ENCODE measurements around the gene ROBO1. TPM values are rescaled to one million over a fixed set of nuclear protein-coding genes. Genes with fewer than 3 reads are reported as not detected.

Gene ROBO1
- total RNA-seq, 1 donor, result 34.2 TPM

DNA sequence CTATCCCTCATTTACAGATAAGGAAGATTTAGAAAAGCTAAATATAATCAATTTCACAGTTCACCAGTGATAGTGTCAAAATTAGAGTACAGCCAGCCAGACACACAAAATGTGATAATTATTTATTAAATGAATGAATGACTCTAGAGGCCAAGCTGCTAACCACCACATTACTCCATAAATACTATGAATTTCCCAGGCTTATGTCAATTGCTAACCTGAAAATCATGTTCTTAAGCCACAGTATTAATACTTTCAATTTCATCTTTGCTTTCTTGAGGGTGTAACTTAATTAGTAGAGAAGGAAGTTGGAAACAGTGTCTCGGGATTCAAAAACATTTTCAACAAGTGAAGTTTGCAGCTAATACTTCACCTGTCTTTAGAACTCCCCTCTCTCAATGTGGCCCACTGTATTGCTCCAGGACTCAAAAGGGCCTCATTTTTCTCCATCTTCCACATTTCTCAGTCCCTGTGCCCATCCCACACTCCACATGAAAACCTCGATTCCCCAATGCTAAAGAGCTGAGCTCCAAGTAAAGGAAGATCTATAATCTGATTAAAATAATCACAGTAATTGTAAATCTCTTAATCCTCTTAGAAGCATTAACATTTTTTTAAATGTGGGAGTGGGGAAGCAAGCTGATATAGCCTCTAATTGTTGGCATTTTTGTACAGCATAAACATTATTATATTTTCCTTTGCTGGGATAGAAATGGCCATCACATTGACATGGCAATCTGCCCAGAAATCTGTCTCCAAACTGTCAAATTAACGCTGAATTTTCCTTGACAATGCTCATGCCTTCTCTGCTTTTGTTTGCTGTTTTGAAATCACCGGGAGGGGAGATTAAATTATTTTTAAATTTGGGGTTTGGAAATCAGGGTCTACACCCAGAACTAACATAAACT, 765.1 kb downstream of the ROBO1 start:
- H3K4me3 ChIP-seq (ENCODE audit: low read depth, low read length), result no peak overlapping the region
- TF ChIP-seq, protein P1, sequence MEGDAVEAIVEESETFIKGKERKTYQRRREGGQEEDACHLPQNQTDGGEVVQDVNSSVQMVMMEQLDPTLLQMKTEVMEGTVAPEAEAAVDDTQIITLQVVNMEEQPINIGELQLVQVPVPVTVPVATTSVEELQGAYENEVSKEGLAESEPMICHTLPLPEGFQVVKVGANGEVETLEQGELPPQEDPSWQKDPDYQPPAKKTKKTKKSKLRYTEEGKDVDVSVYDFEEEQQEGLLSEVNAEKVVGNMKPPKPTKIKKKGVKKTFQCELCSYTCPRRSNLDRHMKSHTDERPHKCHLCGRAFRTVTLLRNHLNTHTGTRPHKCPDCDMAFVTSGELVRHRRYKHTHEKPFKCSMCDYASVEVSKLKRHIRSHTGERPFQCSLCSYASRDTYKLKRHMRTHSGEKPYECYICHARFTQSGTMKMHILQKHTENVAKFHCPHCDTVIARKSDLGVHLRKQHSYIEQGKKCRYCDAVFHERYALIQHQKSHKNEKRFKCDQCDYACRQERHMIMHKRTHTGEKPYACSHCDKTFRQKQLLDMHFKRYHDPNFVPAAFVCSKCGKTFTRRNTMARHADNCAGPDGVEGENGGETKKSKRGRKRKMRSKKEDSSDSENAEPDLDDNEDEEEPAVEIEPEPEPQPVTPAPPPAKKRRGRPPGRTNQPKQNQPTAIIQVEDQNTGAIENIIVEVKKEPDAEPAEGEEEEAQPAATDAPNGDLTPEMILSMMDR (IDR thresholded peaks at IDR 0.05; ENCODE audit: insufficient read depth, low read length), result no peak
- DNase-seq (ENCODE audit: low read depth), result no peak

DNA sequence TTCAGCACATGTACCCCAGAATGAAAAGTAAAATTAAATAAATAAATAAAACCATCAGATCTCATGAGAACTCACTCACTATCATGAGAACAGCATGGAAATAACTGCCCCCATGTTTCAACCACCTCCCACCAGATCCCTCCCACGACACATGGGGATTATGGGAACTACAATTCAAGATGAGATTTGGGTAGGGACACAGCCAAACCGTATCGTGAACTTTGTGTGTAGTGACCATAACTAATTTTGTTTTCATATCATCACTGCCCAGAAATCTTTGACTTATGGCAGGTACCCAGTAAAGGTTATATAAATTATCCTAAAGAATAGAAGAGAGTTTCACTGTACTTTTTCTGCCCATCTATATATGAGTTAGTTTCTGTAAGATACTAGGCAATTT, 766.5 kb downstream of the ROBO1 start:
- TF ChIP-seq, protein P1 (IDR thresholded peaks at IDR 0.05; ENCODE audit: insufficient read depth, low read length), result no peak
- DNase-seq (ENCODE audit: low read depth), result no peak

DNA sequence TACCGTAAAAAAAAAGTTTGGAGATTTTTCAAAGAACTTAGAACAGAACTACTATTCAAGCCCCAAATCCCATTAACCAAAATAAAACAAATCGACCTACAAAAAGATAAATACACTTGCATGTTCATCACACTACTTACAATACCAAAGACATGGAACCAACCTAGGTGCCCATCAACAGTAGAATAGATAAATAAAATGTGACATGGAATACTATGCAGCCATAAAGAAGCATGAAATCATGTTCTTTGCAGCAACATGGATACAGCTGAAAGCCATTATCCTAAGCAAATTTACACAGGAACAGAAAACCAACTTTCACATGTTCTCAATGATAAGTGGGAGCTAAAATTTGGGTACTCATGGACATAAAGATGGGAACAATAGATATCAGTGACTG, 768.7 kb downstream of the ROBO1 start:
- H3K4me3 ChIP-seq (ENCODE audit: low read depth, low read length), result no peak overlapping the region
- TF ChIP-seq, protein P1 (IDR thresholded peaks at IDR 0.05; ENCODE audit: insufficient read depth, low read length), result no peak
- no peak for DNase-seq (ENCODE audit: low read depth)

More for the DNA sequence above, 766.5 kb downstream of the ROBO1 start:
- no peak overlapping the region for H3K4me3 ChIP-seq (ENCODE audit: low read depth, low read length)

DNA sequence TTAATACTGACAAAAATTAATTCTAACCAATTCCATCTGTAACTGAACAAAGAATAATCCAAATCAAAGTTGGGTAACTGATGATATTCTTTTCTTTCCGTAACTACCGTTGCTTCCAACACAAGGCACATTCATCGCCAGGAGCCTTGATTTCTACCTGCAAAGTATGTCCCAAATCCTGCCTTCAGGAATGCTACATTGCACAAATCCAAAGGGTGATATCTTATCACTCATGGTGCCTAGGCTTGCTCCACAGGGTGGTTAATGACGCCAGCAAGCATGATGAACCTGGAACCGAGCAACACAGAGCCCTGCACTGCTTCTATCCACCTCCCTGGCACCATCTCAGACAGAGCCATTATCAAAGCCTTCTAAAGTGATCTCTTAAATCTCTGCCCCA, 772.7 kb downstream of the ROBO1 start:
- no peak overlapping the region for H3K4me3 ChIP-seq (ENCODE audit: low read depth, low read length)
- DNase-seq (ENCODE audit: low read depth), result no peak
- TF ChIP-seq, protein P1 (IDR thresholded peaks at IDR 0.05; ENCODE audit: insufficient read depth, low read length), result no peak

DNA sequence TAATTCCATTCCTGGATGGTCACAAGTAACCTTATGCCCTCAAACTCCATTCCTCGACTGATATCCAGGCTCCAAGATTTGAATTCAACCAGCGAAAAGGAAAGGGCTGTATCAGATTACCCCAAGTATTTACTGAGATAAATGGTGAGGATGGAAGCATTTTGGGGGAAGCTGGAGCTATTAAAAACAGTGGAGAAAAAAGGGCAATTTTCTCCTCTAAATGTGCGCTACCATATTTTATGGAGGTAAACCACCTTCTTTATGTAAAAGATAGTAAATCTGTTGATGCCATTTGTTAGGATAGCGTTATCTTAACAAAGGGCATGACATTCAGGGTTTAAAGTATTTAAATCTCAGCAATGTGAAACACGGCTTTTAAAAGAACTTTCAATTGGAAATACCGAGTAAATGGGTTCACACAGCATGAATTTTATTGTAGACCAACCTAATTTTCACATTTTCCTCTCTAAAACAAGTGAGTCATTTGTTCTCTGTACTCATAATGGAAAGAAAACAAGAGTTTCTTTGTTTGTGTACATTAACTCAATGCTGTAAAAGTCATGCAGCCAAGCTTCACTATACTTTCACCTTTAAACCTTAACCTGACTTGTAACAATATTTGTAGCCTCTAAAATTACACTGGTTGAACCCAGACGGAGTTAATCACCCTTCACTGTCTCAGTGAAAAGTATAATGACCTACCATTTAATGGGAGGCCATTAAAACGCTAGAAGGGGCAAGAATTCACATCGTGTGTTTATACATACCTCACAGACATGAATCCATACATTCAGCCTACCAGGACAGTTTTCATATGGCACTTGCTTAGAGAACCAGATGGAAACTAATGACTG, 773.4 kb downstream of the ROBO1 start:
- H3K4me3 ChIP-seq (ENCODE audit: low read depth, low read length), result no peak overlapping the region
- DNase-seq (ENCODE audit: low read depth), result no peak
- TF ChIP-seq, protein P1 (IDR thresholded peaks at IDR 0.05; ENCODE audit: insufficient read depth, low read length), result no peak

DNA sequence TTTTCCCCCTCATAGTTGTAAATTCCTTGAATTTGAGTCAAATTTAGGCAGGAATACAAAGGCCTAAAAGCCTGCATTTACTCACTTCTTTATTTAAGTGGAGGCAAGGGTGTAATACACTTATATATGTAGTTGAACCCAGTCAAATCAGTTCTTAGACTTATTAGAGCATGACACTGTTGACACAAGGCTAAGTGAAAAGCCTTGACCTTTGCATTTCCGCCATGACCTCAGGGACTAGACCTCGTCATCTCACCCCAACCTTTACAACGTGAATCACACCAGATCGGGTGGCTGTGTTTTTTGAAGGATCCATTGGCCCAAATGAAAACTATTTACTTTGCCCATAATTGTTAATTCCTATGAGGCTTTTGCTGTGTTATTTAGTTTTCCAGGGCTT, 774.4 kb downstream of the ROBO1 start:
- DNase-seq (ENCODE audit: low read depth), result no peak
- no peak overlapping the region for H3K4me3 ChIP-seq (ENCODE audit: low read depth, low read length)
- TF ChIP-seq, protein P1 (IDR thresholded peaks at IDR 0.05; ENCODE audit: insufficient read depth, low read length), result no peak
